Measurements from ENCODE around the gene KCNE4.

Gene KCNE4

DNA sequence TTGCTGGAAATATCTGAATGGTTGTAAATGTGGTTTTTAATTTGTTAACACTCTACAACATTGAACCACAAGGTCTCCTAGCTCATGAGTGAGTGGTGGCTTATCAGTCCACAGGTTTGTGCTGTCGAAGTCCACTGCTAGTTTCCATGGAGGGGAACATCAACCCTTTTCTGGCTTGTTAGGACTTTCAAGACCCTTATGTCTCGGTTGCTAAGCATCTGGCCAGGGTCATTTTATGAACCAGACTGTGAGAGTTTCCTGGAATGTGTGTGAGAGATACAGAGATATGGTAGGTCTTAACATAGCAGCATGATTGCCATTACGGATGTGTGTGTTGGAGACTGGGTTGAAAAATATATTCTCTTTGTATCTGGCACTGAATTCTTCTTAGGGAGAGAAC, 36.9 kb downstream of the KCNE4 start:
- DNase-seq, result no peak

DNA sequence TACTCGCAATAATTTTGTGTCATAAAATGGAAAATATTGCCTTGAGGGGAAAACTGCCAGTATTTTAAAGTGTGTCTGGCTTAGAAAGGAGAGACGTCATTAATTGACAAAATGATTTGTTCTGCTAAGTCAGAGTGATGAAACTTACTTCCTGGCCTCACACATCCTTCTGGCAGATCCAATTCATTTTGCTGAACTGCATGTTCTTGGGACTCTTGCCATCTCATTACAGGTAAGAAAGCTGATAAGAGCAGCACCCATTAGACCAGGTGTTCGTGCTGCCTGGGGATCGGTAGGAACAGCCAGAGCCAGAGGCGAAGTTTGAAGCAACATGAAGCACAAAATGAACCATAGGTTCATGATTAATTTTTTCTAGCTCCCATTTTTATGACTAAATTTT, 38.0 kb downstream of the KCNE4 start:
- no peak for DNase-seq

GRCh38 chr2:223090540-223091235, 38.7 kb downstream of the KCNE4 start:
- no peak for DNase-seq

- no peak for DNase-seq
These were observed 40.7 kb downstream of the KCNE4 start for GRCh38 chr2:223092667-223093066.

DNA sequence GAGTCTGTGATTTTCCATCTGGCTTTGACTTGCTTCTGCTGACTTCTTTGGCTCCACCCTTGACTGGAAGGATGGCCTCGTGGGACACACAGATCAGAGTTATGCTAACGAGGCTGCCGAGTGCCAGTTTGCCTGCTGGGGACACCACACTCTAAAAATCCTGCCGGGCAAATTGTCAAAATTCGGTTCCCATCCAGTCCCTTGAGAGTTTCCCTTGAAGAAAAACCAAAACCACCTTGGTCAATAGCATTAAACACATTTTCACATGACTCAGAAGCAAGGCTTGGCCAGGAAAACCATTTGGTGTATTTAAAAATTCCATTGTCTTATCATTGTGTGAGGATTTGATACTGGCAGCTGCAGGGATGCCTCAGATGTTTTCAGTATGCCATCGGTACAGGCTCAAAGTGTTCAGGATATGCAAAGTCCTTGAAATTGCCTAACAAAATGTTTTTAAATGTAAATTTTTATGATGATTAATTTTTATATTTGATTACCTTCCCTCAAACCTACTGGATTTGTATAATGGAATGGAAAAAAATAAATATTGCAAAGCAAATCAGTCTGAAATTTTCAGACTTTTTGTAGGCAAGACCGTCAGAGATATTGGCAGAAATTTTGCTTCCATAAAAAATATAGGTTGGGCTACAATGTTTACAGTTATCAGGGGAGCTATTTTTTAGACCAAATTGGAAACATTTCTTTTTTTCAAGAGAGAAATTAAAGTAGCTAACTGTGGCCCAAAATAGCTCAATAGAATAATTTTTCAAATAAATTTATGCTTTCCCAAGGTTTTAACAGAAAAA, 41.6 kb downstream of the KCNE4 start:
- no peak for DNase-seq

DNA sequence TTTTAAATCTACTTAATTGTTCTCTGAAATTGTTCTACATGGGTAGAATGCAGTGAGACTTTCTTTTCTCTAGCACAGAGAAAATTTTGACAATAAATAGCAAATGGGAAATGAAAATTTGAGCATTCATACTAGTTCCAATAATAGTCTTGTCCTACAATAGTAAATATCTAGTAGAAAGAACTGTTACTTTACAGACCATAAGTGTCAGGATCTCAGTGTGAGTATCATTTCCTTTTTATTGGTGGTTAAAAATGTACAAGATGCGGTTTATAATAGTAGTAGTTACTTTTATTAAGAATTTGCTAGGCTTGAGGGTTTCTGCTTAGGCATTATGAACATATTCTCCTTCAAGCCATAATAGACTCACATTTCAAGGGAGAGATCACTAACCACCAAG, 43.2 kb downstream of the KCNE4 start:
- DNase-seq, result no peak

GRCh38 chr2:223096235-223096970, 44.4 kb downstream of the KCNE4 start:
- DNase-seq, result no peak

DNA sequence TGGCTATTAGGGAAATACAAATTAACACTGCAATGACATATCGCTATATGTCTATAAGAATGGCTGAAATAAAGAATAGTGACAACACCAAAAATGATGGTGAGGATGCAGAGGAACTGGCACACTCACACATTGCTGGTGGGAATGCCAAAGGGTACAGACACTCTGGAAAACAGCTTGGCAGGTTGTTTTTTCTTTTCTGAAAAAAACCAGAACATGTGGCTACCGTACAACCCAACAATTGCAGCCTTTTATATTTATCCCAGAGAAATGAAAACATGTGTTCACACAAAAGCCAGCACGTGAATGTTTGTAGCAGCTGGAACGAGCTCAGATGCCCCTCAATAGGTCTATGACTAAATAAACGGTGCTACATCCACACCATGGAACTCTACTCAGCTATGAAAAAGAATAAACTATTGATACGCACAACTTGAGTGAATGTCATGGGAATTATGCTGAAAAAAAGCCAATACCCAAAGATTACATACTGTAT, 45.9 kb downstream of the KCNE4 start:
- no peak for DNase-seq

GRCh38 chr2:223099561-223099960, 47.6 kb downstream of the KCNE4 start:
- DNase-seq, result no peak

DNA sequence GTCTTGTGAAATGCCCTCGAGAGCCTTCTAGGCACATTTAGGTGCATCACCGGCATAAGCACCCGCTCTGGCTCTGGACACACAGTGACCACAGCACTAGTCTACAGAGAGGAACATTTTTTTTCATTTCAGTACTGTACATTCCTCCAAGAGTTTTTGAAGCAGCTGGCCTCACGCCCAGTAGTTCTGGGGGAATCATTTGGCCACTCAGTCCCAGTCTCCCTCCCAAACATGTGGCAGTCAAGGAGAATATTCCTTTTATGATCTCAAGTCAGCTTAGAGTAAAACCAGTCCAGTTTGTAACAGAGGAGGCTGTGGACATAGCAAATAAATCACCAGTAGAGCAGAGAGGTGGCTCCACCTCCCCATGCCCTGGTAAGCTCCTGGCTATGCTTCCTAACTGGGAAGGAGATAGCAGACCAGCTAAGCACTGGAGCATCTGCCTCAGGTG, 48.1 kb downstream of the KCNE4 start:
- no peak for DNase-seq

- DNase-seq, result no peak
These were observed 49.5 kb downstream of the KCNE4 start for GRCh38 chr2:223101340-223102039.

DNA sequence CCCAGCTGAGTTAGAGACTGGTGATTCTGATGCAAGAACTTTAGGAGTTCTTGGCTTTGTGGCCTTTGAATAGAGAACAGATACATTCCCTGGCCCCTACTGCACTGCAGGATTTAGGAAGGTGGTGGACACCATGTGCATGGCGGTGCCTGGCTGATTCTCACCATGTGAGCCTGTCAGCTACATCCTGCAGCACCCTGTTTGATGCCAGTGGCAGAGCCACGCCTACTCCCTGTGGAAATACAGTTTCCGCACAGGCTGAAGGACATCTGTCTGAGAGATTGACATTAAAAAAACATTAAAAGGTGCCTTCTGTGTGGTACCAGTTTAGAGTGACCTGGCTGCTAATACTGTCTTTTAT, 50.0 kb downstream of the KCNE4 start:
- no peak for DNase-seq

DNA sequence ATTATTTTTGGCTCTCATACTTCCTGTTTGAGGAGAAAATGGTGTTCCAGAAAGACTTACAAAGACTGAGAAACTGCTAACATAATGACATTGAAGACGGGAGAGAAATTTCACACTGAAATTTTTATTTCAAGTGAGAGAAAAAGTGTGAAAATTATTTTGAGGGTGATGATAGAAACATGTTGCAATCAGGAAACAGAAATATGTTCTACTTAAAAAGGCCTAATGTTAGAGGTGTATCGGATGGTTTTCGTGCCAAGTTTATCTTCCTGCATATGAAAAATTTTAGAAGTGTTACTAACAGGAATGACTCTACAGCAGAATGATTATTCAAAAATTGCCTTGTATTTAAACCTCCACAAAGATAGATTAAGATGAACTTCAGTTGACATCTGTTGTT, 50.5 kb downstream of the KCNE4 start:
- no peak for DNase-seq

- no peak for DNase-seq
These were observed 52.5 kb downstream of the KCNE4 start for GRCh38 chr2:223104336-223105132.

Data from cortex of kidney (tissue), 1 donor.